C4-2B (cell line): ENCODE results near the gene METTL17.
"Not testable (repeated sequence)": the region's sequence is repeated elsewhere in the genome, so short reads cannot be mapped to it uniquely, and the experiment has no call there.

Experiments
- H3K27ac ChIP-seq: fragments of 450-650 bp; 2 replicates; pipeline ENCODE4 v1.5.1; 2017
- CTCF ChIP-seq: fragments of 450-650 bp; conservative IDR thresholded peaks from 2 replicates; pipeline ENCODE4 v1.5.1; 2017; ENCODE audit warnings: mild to moderate bottlenecking
- ZFX ChIP-seq: fragments of 450-650 bp; IDR thresholded peaks from 2 replicates; pipeline ENCODE4 v1.6.1; 2017

Gene METTL17

GRCh38 chr14:20998674-20999366 lies 9.0 kb downstream of the METTL17 start, which contains the start of gene SLC39A2:
SLC39A2 (plus strand) TSS chr14:20999293; CDS start chr14:20999447, 154 bp downstream.
- TF ChIP-seq CTCF (no peak), ZFX (no peak)
- no peak within 1 kb of the TSS; the same call in 1 of the 2 replicates for H3K27ac ChIP-seq

- TF ChIP-seq CTCF (no peak), ZFX (no peak)
- no peak overlapping the region for H3K27ac ChIP-seq
Measured at GRCh38 chr14:20999591-20999990, 9.8 kb downstream of the METTL17 start.

DNA sequence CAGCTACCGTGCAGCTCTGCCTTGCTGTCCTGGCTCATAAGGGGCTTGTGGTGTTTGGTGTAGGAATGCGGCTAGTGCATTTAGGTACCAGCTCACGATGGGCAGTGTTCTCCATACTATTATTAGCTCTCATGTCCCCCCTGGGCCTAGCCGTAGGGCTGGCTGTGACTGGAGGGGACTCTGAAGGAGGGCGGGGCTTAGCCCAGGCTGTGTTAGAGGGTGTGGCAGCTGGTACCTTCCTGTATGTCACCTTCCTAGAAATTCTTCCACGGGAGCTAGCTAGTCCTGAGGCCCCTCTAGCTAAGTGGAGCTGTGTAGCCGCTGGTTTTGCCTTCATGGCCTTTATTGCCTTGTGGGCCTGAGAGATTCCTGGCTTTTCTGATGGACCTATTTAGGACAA lies 11.4 kb downstream of the METTL17 start:
- no peak for TF ChIP-seq ZFX
- TF ChIP-seq CTCF = no peak
- no peak overlapping the region for H3K27ac ChIP-seq

- TF ChIP-seq ZFX (no peak), CTCF (no peak)
- no peak overlapping the region for H3K27ac ChIP-seq
Measured at GRCh38 chr14:21003788-21004346, 14.1 kb downstream of the METTL17 start.

- not testable (repeated sequence) for H3K27ac ChIP-seq
Measured at GRCh38 chr14:21009721-21010120, 19.9 kb downstream of the METTL17 start.

GRCh38 chr14:21011136-21011535 lies 21.4 kb downstream of the METTL17 start:
- TF ChIP-seq ZFX (no peak), CTCF (no peak)
- H3K27ac ChIP-seq = no peak overlapping the region

DNA sequence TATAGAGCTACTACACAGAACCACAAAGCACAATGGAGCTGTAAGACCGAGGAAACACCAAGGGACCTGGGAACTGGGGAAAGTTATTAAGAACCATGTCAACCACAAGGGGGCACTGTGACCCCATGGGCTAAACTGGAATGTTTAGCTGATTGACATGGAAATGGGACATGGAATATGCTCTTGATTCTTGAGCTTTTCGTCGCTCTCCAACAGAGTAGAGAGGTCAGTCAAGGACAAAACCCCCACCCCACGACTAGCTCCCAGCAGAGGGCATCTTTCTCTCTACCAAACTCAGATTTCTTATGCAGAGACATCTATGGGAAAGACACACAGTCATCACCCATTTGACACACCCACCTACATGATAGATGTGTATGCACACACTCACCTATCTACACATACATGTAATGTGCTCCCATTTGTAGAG lies 25.0 kb downstream of the METTL17 start:
- no peak for TF ChIP-seq ZFX
- TF ChIP-seq CTCF = peak; percentile 92
- no peak overlapping the region for H3K27ac ChIP-seq

DNA sequence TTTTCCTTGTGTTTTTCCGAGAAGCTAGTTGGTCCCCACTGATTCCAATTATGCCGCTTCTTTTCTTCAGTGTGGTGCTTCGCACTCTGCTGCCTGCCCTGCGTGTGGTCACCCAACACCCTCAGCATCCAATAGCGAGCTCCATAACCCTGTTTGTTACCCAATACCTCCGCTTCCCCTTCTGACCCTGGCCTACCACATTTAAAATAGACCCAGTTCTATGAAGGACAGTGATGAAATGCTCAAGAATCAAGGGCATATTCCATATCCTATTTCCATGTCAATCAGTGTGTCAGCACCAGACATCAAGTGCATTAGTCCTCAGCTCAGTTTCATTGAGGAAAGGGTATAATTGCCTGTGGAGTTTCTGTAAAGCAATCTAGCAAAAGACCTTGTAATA lies 25.5 kb downstream of the METTL17 start:
- no peak for TF ChIP-seq CTCF
- TF ChIP-seq ZFX = no peak
- H3K27ac ChIP-seq = no peak overlapping the region
